Gastrocnemius medialis (tissue), 4 donors: Measurements from ENCODE around the gene G6PD. TPM values are rescaled to one million over a fixed set of nuclear protein-coding genes. Genes with fewer than 3 reads are reported as not detected.

Experiments used
- ATAC-seq, 2 donors: fragments of 150-250 bp; one replicate each; pipeline ENCODE4 v1.9.1; 2016
- DNase-seq, 2 donors: peaks; one replicate each; pipeline ENCODE4 v3.0.0-alpha.2; 2019
- H3K27ac ChIP-seq, 4 donors: fragments of 200-600 bp; sonication (generic); 1 replicate in 1 of 4; 2 replicates in 3 of 4; pipeline ENCODE4 v1.5.1; 2016 to 2018; ENCODE audit warnings: mild to moderate bottlenecking in 2 of 4, moderate library complexity in 1 of 4
- H3K27me3 ChIP-seq, 3 donors: fragments of 200-600 bp; sonication (generic) in 2 of 3; 1 replicate in 1 of 3; 2 replicates in 2 of 3; pipeline versions ENCODE4 v1.5.1 to v1.6.0; 2016 to 2019; ENCODE audit warnings: mild to moderate bottlenecking in 1 of 3, moderate library complexity in 1 of 3
- H3K36me3 ChIP-seq, 2 donors: fragments of 200-600 bp; sonication (generic) in 1 of 2; one replicate each; pipeline ENCODE4 v1.5.1; 2017 to 2018
- H3K4me1 ChIP-seq, 2 donors: fragments of 200-600 bp; sonication (generic) in 1 of 2; one replicate each; pipeline ENCODE4 v1.5.1; 2016 to 2017; ENCODE audit warnings: mild to moderate bottlenecking in 2 of 2
- H3K4me3 ChIP-seq, 4 donors: fragments of 200-600 bp; sonication (generic) in 3 of 4; 1 replicate in 1 of 4; 2 replicates in 3 of 4; pipeline ENCODE4 v1.5.1; 2016 to 2019; ENCODE audit warnings: mild to moderate bottlenecking in 2 of 4
- H3K9me3 ChIP-seq, 3 donors: fragments of 200-600 bp; sonication (generic) in 2 of 3; 1 replicate in 1 of 3; 2 replicates in 2 of 3; pipeline ENCODE4 v1.5.1; 2016 to 2019
- CTCF ChIP-seq, 5 experiments: fragments of 450-650 bp in 3 of 5; fragments of 200-600 bp in 2 of 5; sonication (generic) in 2 of 5; IDR thresholded peaks in 4 of 5; conservative IDR thresholded peaks in 1 of 5; 1 replicate in 4 of 5; 2 replicates in 1 of 5; pipeline ENCODE4 v1.5.1; 2016 to 2019; ENCODE audit warnings: antibody characterized with exemption in 5 of 5, mild to moderate bottlenecking in 3 of 5, moderate library complexity in 3 of 5
- POLR2A ChIP-seq, 2 donors: fragments of 450-650 bp; IDR thresholded peaks; one replicate each; pipeline ENCODE4 v1.6.1; 2017; ENCODE audit warnings: antibody characterized with exemption in 2 of 2, mild to moderate bottlenecking in 2 of 2, moderate library complexity in 2 of 2
- in situ Hi-C, 4 donors: fragments of 200-750 bp; cut with MboI; loops; one replicate each; pipeline versions ENCODE4 v1.15.0 to v1.8.0; 2017; ENCODE audit warnings: low sequenced_read_pairs in 4 of 4
- intact Hi-C: fragments of 100-400 bp; cut with DNase I; formaldehyde crosslinking; loops from one replicate; pipeline ENCODE4 v1.15.1; 2023; ENCODE audit warnings: low total_unique reads
- total RNA-seq, 4 donors: library from RNA; depleted of rRNA; stranded (reverse); fragments of >200 nt; gene quantifications; one replicate each; pipeline versions ENCODE4 v1.1.0 to v1.2.3, GENCODE V29; 2016

Gene G6PD
- total RNA-seq, 4 donors from 2014 or later: 1.5 to 23.9 (median 7.6) TPM

- H3K4me3 ChIP-seq: no peak overlapping the region
- DNase-seq: no peak
Observed at GRCh38 chrX:154508384-154508745, 38.3 kb downstream of the G6PD start.

GRCh38 chrX:154507673-154508383 lies 38.8 kb downstream of the G6PD start:
- DNase-seq: no peak
- TF ChIP-seq CTCF (IDR thresholded peaks at IDR 0.05 in 4 of 5, conservative IDR thresholded peaks at IDR 0.05 in 1 of 5) (no peak), POLR2A (IDR thresholded peaks at IDR 0.05) (no peak)

More at GRCh38 chrX:154508384-154508745, 38.3 kb downstream of the G6PD start:
- Histone ChIP-seq H3K36me3 (peaks cover 0 to 4% of the 10 kb centered on the region in 2 donors), H3K27me3 (no peaks in the 10 kb centered on the region), H3K9me3 (no peaks in the 10 kb centered on the region), H3K27ac (no peak overlapping the region), H3K4me1 (no peaks in the 10 kb centered on the region)
- in situ Hi-C loops (no loop called here), intact Hi-C loops (no loop called here)
- no peak for TF ChIP-seq POLR2A (IDR thresholded peaks at IDR 0.05)
- ATAC-seq: no peak

GRCh38 chrX:154506483-154507332 lies 39.9 kb downstream of the G6PD start:
- TF ChIP-seq POLR2A (IDR thresholded peaks at IDR 0.05) (no peak), CTCF (IDR thresholded peaks at IDR 0.05 in 4 of 5, conservative IDR thresholded peaks at IDR 0.05 in 1 of 5) (no peak)
- H3K27ac ChIP-seq: no peak overlapping the region
- H3K4me3 ChIP-seq: no peak overlapping the region
- H3K4me1 ChIP-seq: no peaks in the 10 kb centered on the region
- peaks cover 0 to 4% of the 10 kb centered on the region in 2 donors for H3K36me3 ChIP-seq
- intact Hi-C loops: no loop called here
- no peak for DNase-seq
- H3K27me3 ChIP-seq: no peaks in the 10 kb centered on the region
- H3K9me3 ChIP-seq: no peaks in the 10 kb centered on the region
- no peak for ATAC-seq
- in situ Hi-C loops: no loop called here

More at GRCh38 chrX:154507673-154508383, 38.8 kb downstream of the G6PD start:
- H3K36me3 ChIP-seq: peaks cover 0 to 4% of the 10 kb centered on the region in 2 donors
- H3K4me1 ChIP-seq: no peaks in the 10 kb centered on the region
- in situ Hi-C loops (no loop called here), intact Hi-C loops (no loop called here)
- no peak overlapping the region for H3K27ac ChIP-seq
- ATAC-seq: no peak
- H3K27me3 ChIP-seq: no peaks in the 10 kb centered on the region
- no peak overlapping the region for H3K4me3 ChIP-seq
- H3K9me3 ChIP-seq: no peaks in the 10 kb centered on the region

GRCh38 chrX:154505734-154506133 lies 40.9 kb downstream of the G6PD start:
- Histone ChIP-seq H3K27ac (no peak overlapping the region), H3K27me3 (no peaks in the 10 kb centered on the region), H3K9me3 (no peaks in the 10 kb centered on the region), H3K4me3 (no peak overlapping the region), H3K36me3 (peaks cover 0 to 4% of the 10 kb centered on the region in 2 donors), H3K4me1 (no peaks in the 10 kb centered on the region)
- TF ChIP-seq CTCF (IDR thresholded peaks at IDR 0.05 in 4 of 5, conservative IDR thresholded peaks at IDR 0.05 in 1 of 5) (no peak), POLR2A (IDR thresholded peaks at IDR 0.05) (no peak)
- intact Hi-C loops: no loop called here
- in situ Hi-C loops: no loop called here
- DNase-seq: no peak
- ATAC-seq: no peak

- TF ChIP-seq CTCF (IDR thresholded peaks at IDR 0.05 in 4 of 5, conservative IDR thresholded peaks at IDR 0.05 in 1 of 5) (no peak), POLR2A (IDR thresholded peaks at IDR 0.05) (no peak)
- H3K27me3 ChIP-seq: no peaks in the 10 kb centered on the region
- H3K4me3 ChIP-seq: no peak overlapping the region
- no peaks in the 10 kb centered on the region for H3K9me3 ChIP-seq
- no peak overlapping the region for H3K27ac ChIP-seq
- ATAC-seq: no peak
- intact Hi-C loops (no loop called here), in situ Hi-C loops (no loop called here)
- H3K36me3 ChIP-seq: peaks cover 0 to 4% of the 10 kb centered on the region in 2 donors
- no peaks in the 10 kb centered on the region for H3K4me1 ChIP-seq
- DNase-seq: no peak
Observed at GRCh38 chrX:154502989-154503388, 43.7 kb downstream of the G6PD start.
